Loucy (cell line): ENCODE data around the gene CDH4.

Experiments
- CTCF ChIP-seq: fragments of 200-600 bp; sonication (generic); conservative IDR thresholded peaks from 2 replicates; pipeline ENCODE4 v1.5.1; 2014; ENCODE audit warnings: mild to moderate bottlenecking, antibody characterized with exemption, low read length
- EZH2phosphoT487 ChIP-seq: fragments of 200-600 bp; IDR thresholded peaks from 2 replicates; pipeline ENCODE4 v1.6.1; 2018; ENCODE audit warnings: antibody characterized with exemption, mild to moderate bottlenecking, moderate library complexity, borderline replicate concordance

- TF ChIP-seq CTCF (no peak), EZH2phosphoT487 (no peak)
Observed at GRCh38 chr20:61505508-61505907, 253.4 kb downstream of the CDH4 start.
